Astrocyte (in vitro differentiated cells and primary cell): Measurements from ENCODE around the gene XRCC6. TPM values are rescaled to one million over a fixed set of nuclear protein-coding genes. Genes with fewer than 3 reads are reported as not detected.
A peak's percentile ranks its signal among the peaks of the same experiment; 100 is the strongest.

Experiments used
- DNase-seq: peaks from one replicate; pipeline ENCODE4 v3.0.0-alpha.2; 2010; ENCODE audit warnings: low read depth
- FAIRE-seq: peaks from 2 replicates; lab custom pipeline; 2011; peaks lifted over from hg19 to GRCh38; lab: Jason Lieb, UNC
- H2AFZ ChIP-seq: 2 replicates; pipeline ENCODE4 v1.6.0; 2012; ENCODE audit warnings: low read depth, low read length, inconsistent platforms
- H3K27ac ChIP-seq: 2 replicates; pipeline ENCODE4 v1.5.1; 2011; ENCODE audit warnings: low read depth, low read length, inconsistent platforms
- H3K27me3 ChIP-seq: 2 replicates; pipeline ENCODE4 v1.6.0; 2011; ENCODE audit warnings: low read length, inconsistent platforms; ENCODE audit not compliant: insufficient read depth
- H3K36me3 ChIP-seq: 2 replicates; pipeline ENCODE4 v1.5.1; 2011; ENCODE audit warnings: low read length, inconsistent platforms; ENCODE audit not compliant: insufficient read depth
- H3K4me1 ChIP-seq: 2 replicates; pipeline ENCODE4 v1.5.1; 2011; ENCODE audit warnings: low read length, inconsistent platforms; ENCODE audit not compliant: insufficient read depth
- H3K4me2 ChIP-seq: 2 replicates; pipeline ENCODE4 v1.6.0; 2012; ENCODE audit warnings: low read length, inconsistent platforms
- H3K4me3 ChIP-seq: 2 replicates; pipeline ENCODE4 v1.5.1; 2011; ENCODE audit warnings: low read depth, mild to moderate bottlenecking, low read length, inconsistent platforms; ENCODE audit not compliant: insufficient read depth
- H3K79me2 ChIP-seq: 2 replicates; pipeline ENCODE4 v1.6.0; 2012; ENCODE audit warnings: mild to moderate bottlenecking, low read length, inconsistent platforms; ENCODE audit not compliant: insufficient read depth
- H3K9ac ChIP-seq: 2 replicates; pipeline ENCODE4 v1.6.0; 2012; ENCODE audit warnings: mild to moderate bottlenecking, low read length, inconsistent platforms
- H3K9me3 ChIP-seq: 2 replicates; pipeline ENCODE4 v1.5.1; 2012; ENCODE audit warnings: low read depth, mild to moderate bottlenecking, low read length, inconsistent platforms; ENCODE audit not compliant: insufficient read depth
- H4K20me1 ChIP-seq: 2 replicates; pipeline ENCODE4 v1.6.0; 2012; ENCODE audit warnings: low read length, inconsistent platforms; ENCODE audit not compliant: insufficient read depth
- H3K27ac Mint-ChIP-seq: one replicate; pipeline ENCODE4 v1.8.0; 2021; ENCODE audit warnings: mild to moderate bottlenecking, mixed read lengths; ENCODE audit not compliant: unreplicated experiment
- H3K27me3 Mint-ChIP-seq: one replicate; pipeline ENCODE4 v1.8.0; 2021; ENCODE audit warnings: low read depth, mixed read lengths; ENCODE audit not compliant: unreplicated experiment
- H3K36me3 Mint-ChIP-seq: one replicate; pipeline ENCODE4 v1.8.0; 2021; ENCODE audit warnings: low read depth, mixed read lengths; ENCODE audit not compliant: unreplicated experiment
- H3K4me1 Mint-ChIP-seq: one replicate; pipeline ENCODE4 v1.8.0; 2021; ENCODE audit warnings: low read depth, mixed read lengths; ENCODE audit not compliant: unreplicated experiment
- H3K4me3 Mint-ChIP-seq: one replicate; pipeline ENCODE4 v1.8.0; 2021; ENCODE audit warnings: mild to moderate bottlenecking, moderate library complexity, mixed read lengths; ENCODE audit not compliant: unreplicated experiment
- H3K9me3 Mint-ChIP-seq: one replicate; pipeline ENCODE4 v1.8.0; 2021; ENCODE audit warnings: mild to moderate bottlenecking, mixed read lengths; ENCODE audit not compliant: unreplicated experiment
- EZH2 ChIP-seq: IDR thresholded peaks from 2 replicates; pipeline ENCODE4 v1.6.1; 2012; ENCODE audit warnings: mild to moderate bottlenecking, low read length, inconsistent platforms; ENCODE audit not compliant: insufficient read depth
- total RNA-seq: library from RNA; stranded (reverse); gene quantifications from 2 replicates; pipeline ENCODE4 v1.2.1, GENCODE V29; 2021
- TF ChIP-seq, protein P1 (sequence below): IDR thresholded peaks from 2 replicates; pipeline ENCODE4 v1.5.1; 2011; ENCODE audit warnings: low read depth, mild to moderate bottlenecking, inconsistent platforms, low read length, moderate library complexity; ENCODE audit not compliant: insufficient read depth

The XRCC6 gene
- total RNA-seq, 1 donor from 2014 or later, result 232 TPM

DNA sequence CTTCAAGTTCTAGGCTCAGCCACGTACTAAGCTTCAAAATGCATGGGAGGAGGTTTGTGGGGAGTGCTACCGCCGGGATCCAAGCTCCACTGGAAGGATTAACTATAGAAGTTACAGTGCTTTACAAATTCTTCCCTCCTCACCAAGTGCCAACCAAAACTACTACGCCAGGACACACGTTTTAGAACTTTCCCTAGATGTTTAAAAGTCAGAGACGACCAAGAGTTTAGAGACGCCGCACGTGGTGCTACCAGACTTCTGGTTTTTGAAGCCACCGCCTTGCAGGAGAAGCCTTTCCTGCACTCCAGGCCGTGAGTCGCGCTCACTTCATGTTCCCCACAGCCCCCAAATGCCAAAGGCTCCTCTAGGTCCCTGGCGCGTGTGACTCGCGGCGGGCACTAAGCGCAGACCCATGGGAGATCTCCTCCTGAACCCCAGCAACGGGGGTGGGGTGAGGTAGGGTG is 66.8 kb downstream of the XRCC6 start:
- TF ChIP-seq, protein P1, sequence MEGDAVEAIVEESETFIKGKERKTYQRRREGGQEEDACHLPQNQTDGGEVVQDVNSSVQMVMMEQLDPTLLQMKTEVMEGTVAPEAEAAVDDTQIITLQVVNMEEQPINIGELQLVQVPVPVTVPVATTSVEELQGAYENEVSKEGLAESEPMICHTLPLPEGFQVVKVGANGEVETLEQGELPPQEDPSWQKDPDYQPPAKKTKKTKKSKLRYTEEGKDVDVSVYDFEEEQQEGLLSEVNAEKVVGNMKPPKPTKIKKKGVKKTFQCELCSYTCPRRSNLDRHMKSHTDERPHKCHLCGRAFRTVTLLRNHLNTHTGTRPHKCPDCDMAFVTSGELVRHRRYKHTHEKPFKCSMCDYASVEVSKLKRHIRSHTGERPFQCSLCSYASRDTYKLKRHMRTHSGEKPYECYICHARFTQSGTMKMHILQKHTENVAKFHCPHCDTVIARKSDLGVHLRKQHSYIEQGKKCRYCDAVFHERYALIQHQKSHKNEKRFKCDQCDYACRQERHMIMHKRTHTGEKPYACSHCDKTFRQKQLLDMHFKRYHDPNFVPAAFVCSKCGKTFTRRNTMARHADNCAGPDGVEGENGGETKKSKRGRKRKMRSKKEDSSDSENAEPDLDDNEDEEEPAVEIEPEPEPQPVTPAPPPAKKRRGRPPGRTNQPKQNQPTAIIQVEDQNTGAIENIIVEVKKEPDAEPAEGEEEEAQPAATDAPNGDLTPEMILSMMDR, result no peak
- TF ChIP-seq EZH2, result no peak
- H3K4me2 ChIP-seq, result peak overlapping the region; percentile 96
- no peaks in the 10 kb centered on the region for H3K9me3 ChIP-seq
- Mint-ChIP-seq H3K4me1 (peaks cover 6% of the 10 kb centered on the region), H3K27ac (peak overlapping the region; percentile 93), H3K9me3 (no peaks in the 10 kb centered on the region), H3K27me3 (no peaks in the 10 kb centered on the region), H3K36me3 (no peaks in the 10 kb centered on the region), H3K4me3 (peak overlapping the region; percentile 96)
- H3K27ac ChIP-seq, result peak overlapping the region; percentile 83
- DNase-seq (peak; percentile 6), FAIRE-seq (no peak)
- H3K4me3 ChIP-seq, result peak overlapping the region; percentile 91
- H3K36me3 ChIP-seq, result no peaks in the 10 kb centered on the region
- H3K9ac ChIP-seq, result peak overlapping the region; percentile 95
- peaks cover 62% of the 10 kb centered on the region for H3K79me2 ChIP-seq
- no peaks in the 10 kb centered on the region for H3K27me3 ChIP-seq
- H4K20me1 ChIP-seq, result peaks cover 42% of the 10 kb centered on the region
- peak overlapping the region; percentile 38 for H2AFZ ChIP-seq
- peaks cover 11% of the 10 kb centered on the region for H3K4me1 ChIP-seq

GRCh38 chr22:41688365-41689211 is 67.5 kb downstream of the XRCC6 start, which contains the start of gene SNU13:
TSS of gene SNU13 (minus strand) at chr22:41688867. CDS start at chr22:41688796, 71 bp downstream.
- H4K20me1 ChIP-seq, result peaks cover 37% of the 10 kb centered on the region
- peak within 1 kb of the TSS; percentile 83 for H3K27ac ChIP-seq
- TF ChIP-seq EZH2, result no peak
- TF ChIP-seq, protein P1, result no peak
- Mint-ChIP-seq H3K9me3 (no peaks in the 10 kb centered on the region), H3K36me3 (no peaks in the 10 kb centered on the region), H3K27ac (peak within 1 kb of the TSS; percentile 93), H3K27me3 (no peaks in the 10 kb centered on the region), H3K4me3 (peak within 1 kb of the TSS; percentile 96), H3K4me1 (peaks cover 5% of the 10 kb centered on the region)
- DNase-seq (peak; percentile 85), FAIRE-seq (no peak)
- peaks cover 10% of the 10 kb centered on the region for H3K4me1 ChIP-seq
- peak within 1 kb of the TSS; percentile 87 for H2AFZ ChIP-seq
- H3K36me3 ChIP-seq, result no peaks in the 10 kb centered on the region
- peaks cover 55% of the 10 kb centered on the region for H3K79me2 ChIP-seq
- H3K4me2 ChIP-seq, result peak within 1 kb of the TSS; percentile 96
- H3K27me3 ChIP-seq, result no peaks in the 10 kb centered on the region
- no peaks in the 10 kb centered on the region for H3K9me3 ChIP-seq
- peak within 1 kb of the TSS; percentile 91 for H3K4me3 ChIP-seq
- peak within 1 kb of the TSS; percentile 95 for H3K9ac ChIP-seq
